GM23248 (cell line): ENCODE measurements around the gene EPHA2.

Experiments used
- EZH2 ChIP-seq: fragments of 200-600 bp; sonication (generic); IDR thresholded peaks from 2 replicates; pipeline ENCODE4 v1.6.1; 2018; ENCODE audit warnings: antibody characterized with exemption, mild to moderate bottlenecking; ENCODE audit not compliant: insufficient read depth, poor library complexity, severe bottlenecking
- EZH2phosphoT487 ChIP-seq: fragments of 200-600 bp; sonication (generic); IDR thresholded peaks from 2 replicates; pipeline ENCODE4 v1.6.1; 2018; ENCODE audit warnings: antibody characterized with exemption, moderate library complexity, mild to moderate bottlenecking, low read depth; ENCODE audit not compliant: insufficient read depth

DNA sequence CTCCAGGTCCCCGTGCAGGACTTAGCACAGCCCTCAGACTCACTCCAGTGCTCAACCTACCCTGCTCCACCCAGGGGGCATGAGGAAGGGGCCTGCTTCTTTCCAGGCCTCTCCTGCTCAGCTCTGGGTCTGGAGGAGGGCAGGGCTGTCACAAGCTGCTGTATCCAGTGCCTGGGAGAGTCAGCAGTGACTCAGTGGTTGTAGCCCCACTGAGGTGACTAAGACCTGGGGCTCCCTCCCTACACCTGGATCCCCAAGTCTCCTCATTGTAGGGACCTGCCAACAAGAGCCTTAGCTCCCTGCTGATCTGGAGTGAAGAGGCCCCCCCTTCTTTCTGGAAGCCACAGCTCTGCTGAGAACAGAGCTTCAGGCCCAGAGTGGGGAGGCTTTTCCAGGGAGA, 46.3 kb downstream of the EPHA2 start:
- TF ChIP-seq EZH2phosphoT487 (no peak), EZH2 (no peak)
